ENCODE data around the gene CROT.

DNA sequence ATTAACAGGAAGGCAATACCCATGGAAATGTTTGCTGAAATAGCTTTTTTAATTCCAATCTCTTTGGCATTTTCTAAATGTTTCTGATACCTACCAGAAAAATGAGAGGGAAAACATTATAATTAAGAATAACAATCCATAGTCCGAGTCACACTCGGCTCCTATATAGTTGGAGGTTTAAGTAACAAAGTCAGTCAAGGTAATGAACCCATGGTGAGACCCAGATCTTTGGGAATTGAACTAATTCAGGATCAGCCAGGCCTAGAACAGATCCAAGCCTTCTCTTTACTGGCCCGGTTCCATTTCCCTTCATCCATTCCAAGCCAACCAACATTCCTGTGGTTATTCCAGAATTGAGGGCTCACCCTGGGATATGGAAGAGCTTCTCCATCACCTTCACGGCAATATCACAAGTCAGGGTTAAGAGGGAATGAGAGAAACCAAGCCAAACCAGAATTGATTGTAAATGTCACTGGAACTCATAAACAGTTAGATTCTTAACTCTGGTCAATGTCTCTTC lies 101.7 kb downstream of the CROT start:
- TF ChIP-seq, protein P1, sequence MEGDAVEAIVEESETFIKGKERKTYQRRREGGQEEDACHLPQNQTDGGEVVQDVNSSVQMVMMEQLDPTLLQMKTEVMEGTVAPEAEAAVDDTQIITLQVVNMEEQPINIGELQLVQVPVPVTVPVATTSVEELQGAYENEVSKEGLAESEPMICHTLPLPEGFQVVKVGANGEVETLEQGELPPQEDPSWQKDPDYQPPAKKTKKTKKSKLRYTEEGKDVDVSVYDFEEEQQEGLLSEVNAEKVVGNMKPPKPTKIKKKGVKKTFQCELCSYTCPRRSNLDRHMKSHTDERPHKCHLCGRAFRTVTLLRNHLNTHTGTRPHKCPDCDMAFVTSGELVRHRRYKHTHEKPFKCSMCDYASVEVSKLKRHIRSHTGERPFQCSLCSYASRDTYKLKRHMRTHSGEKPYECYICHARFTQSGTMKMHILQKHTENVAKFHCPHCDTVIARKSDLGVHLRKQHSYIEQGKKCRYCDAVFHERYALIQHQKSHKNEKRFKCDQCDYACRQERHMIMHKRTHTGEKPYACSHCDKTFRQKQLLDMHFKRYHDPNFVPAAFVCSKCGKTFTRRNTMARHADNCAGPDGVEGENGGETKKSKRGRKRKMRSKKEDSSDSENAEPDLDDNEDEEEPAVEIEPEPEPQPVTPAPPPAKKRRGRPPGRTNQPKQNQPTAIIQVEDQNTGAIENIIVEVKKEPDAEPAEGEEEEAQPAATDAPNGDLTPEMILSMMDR (IDR thresholded peaks at IDR 0.05; ENCODE audit: low read depth, low read length): no peak
- no peak for TF ChIP-seq EZH2phosphoT487 (IDR thresholded peaks at IDR 0.05; ENCODE audit: low read depth)

All from OCI-LY3 (cell line).